SK-N-SH (cell line): ENCODE measurements around the gene ADAP1. TPM values are rescaled to one million over a fixed set of nuclear protein-coding genes. Genes with fewer than 3 reads are reported as not detected.

ENCODE experiments used
- CTCF ChIA-PET: fragments of 300-600, 350-600 bp; formaldehyde crosslinking; extraction: SDS; loops from one replicate; lab custom pipeline; 2021; lab: Yijun Ruan, JAX
- POLR2A ChIA-PET: fragments of 350-600 bp; sonication (Branson Sonifier 250); formaldehyde crosslinking; extraction: SDS; loops from one replicate; lab custom pipeline; 2020; ENCODE audit warnings: antibody characterized with exemption, inconsistent platforms; lab: Yijun Ruan, JAX
- DNase-seq: peaks from one replicate; pipeline ENCODE4 v3.0.0; 2012
- H2AFZ ChIP-seq: fragments of 200-600 bp; sonication (generic); 2 replicates; pipeline ENCODE4 v1.8.1; 2016; ENCODE audit warnings: antibody characterized with exemption, mild to moderate bottlenecking, low read depth
- H3F3A ChIP-seq: fragments of 200-600 bp; sonication (generic); replicated peaks from 2 replicates; pipeline ENCODE3; 2016; ENCODE audit warnings: antibody characterized with exemption, mild to moderate bottlenecking; ENCODE audit not compliant: insufficient read depth
- H3K27ac ChIP-seq, 2 experiments: fragments of 200-500 bp in 1 of 2; fragments of 200-600 bp in 1 of 2; sonication (Bioruptor generic) in 1 of 2; sonication (generic), shearing (Covaris generic) in 1 of 2; 2 replicates each; pipeline versions ENCODE4 v1.5.1 to v1.6.1; 2014 to 2016; ENCODE audit warnings: low read depth in 2 of 2, inconsistent platforms in 1 of 2, low read length in 1 of 2, mild to moderate bottlenecking in 1 of 2, mixed read lengths in 1 of 2
- H3K27me3 ChIP-seq: fragments of 200-600 bp; sonication (generic), shearing (Covaris generic); 2 replicates; pipeline ENCODE4 v1.6.1; 2016; ENCODE audit warnings: mixed run types; ENCODE audit not compliant: insufficient read depth
- H3K36me3 ChIP-seq, 2 experiments: fragments of 200-500 bp in 1 of 2; fragments of 200-600 bp in 1 of 2; sonication (Bioruptor generic) in 1 of 2; sonication (generic) in 1 of 2; replicated peaks in 1 of 2; 2 replicates each; pipeline versions ENCODE3 to v1.5.1; 2014 to 2016; ENCODE audit warnings: low read length in 1 of 2, mild to moderate bottlenecking in 1 of 2; ENCODE audit not compliant: insufficient read depth in 2 of 2, control insufficient read depth in 1 of 2
- H3K4me1 ChIP-seq, 2 experiments: fragments of 200-500 bp in 1 of 2; fragments of 200-600 bp in 1 of 2; sonication (Bioruptor generic) in 1 of 2; sonication (generic), shearing (Covaris generic) in 1 of 2; 2 replicates each; pipeline versions ENCODE4 v1.5.1 to v1.6.1; 2014 to 2016; ENCODE audit warnings: low read depth in 1 of 2, low read length in 1 of 2, mixed run types in 1 of 2; ENCODE audit not compliant: insufficient read depth in 2 of 2, control insufficient read depth in 1 of 2
- H3K4me2 ChIP-seq: fragments of 200-600 bp; sonication (generic), shearing (Covaris generic); 2 replicates; pipeline ENCODE4 v1.6.1; 2017; ENCODE audit warnings: mixed run types
- H3K4me3 ChIP-seq, 2 experiments: fragments of 200-500 bp in 1 of 2; fragments of 200-600 bp in 1 of 2; sonication (Bioruptor generic) in 1 of 2; sonication (generic), shearing (Covaris generic) in 1 of 2; 2 replicates each; pipeline versions ENCODE4 v1.5.1 to v1.8.1; 2014 to 2016; ENCODE audit warnings: low read depth in 2 of 2, inconsistent platforms in 1 of 2, low read length in 1 of 2, mild to moderate bottlenecking in 1 of 2, mixed read lengths in 1 of 2, moderate library complexity in 1 of 2
- H3K79me2 ChIP-seq: fragments of 200-600 bp; sonication (generic); 2 replicates; pipeline ENCODE4 v1.8.1; 2017; ENCODE audit warnings: mild to moderate bottlenecking; ENCODE audit not compliant: insufficient read depth
- H3K9ac ChIP-seq: fragments of 200-600 bp; sonication (generic); 2 replicates; pipeline ENCODE4 v1.6.1; 2017; ENCODE audit warnings: mixed run types
- H3K9me2 ChIP-seq: fragments of 200-600 bp; sonication (generic); 2 replicates; pipeline ENCODE4 v1.6.1; 2017; ENCODE audit warnings: mixed run types
- H3K9me3 ChIP-seq: fragments of 200-600 bp; sonication (generic); 2 replicates; pipeline ENCODE4 v1.6.1; 2017; ENCODE audit warnings: mixed run types, mild to moderate bottlenecking, moderate library complexity
- H4K20me1 ChIP-seq: fragments of 200-600 bp; sonication (generic); 2 replicates; pipeline ENCODE4 v1.6.1; 2017; ENCODE audit warnings: mild to moderate bottlenecking, mixed run types; ENCODE audit not compliant: insufficient read depth
- CHD2 ChIP-seq: fragments of 150-350 bp; IDR thresholded peaks from 2 replicates; pipeline ENCODE4 v1.6.1; 2018; ENCODE audit warnings: low read length; ENCODE audit not compliant: partially characterized antibody
- ELF1 ChIP-seq: IDR thresholded peaks from 2 replicates; pipeline ENCODE4 v1.4.0; 2012
- EP300 ChIP-seq, 2 experiments: IDR thresholded peaks; 2 replicates each; pipeline versions ENCODE4 v1.4.0 to v1.6.1; 2012; ENCODE audit warnings: borderline replicate concordance in 1 of 2, low read depth in 1 of 2, low read length in 1 of 2
- EZH2phosphoT487 ChIP-seq: fragments of 200-600 bp; sonication (generic); IDR thresholded peaks from 2 replicates; pipeline ENCODE4 v1.6.1; 2017; ENCODE audit warnings: low read depth, mixed run types, mild to moderate bottlenecking, antibody characterized with exemption, moderate library complexity, borderline replicate concordance
- FOSL2 ChIP-seq: IDR thresholded peaks from 2 replicates; pipeline ENCODE4 v1.4.0; 2012; ENCODE audit warnings: low read depth, mild to moderate bottlenecking, moderate library complexity, borderline replicate concordance
- FOXJ3 ChIP-seq: sonication (generic); formaldehyde crosslinking; IDR thresholded peaks from 2 replicates; pipeline ENCODE4 v1.5.1; 2020; ENCODE audit warnings: mild to moderate bottlenecking, missing genetic modification reagents
- GABPA ChIP-seq: IDR thresholded peaks from 2 replicates; pipeline ENCODE4 v1.4.0; 2012; ENCODE audit warnings: low read depth, mild to moderate bottlenecking
- JUND ChIP-seq: IDR thresholded peaks from 2 replicates; pipeline ENCODE4 v1.4.0; 2012
- MXI1 ChIP-seq: IDR thresholded peaks from 2 replicates; pipeline ENCODE4 v1.6.1; 2012; ENCODE audit warnings: mild to moderate bottlenecking, low read depth, low read length, improper control_type of control experiment
- RAD21 ChIP-seq: IDR thresholded peaks from 2 replicates; pipeline ENCODE4 v1.6.1; 2012; ENCODE audit warnings: mild to moderate bottlenecking, low read length
- RCOR1 ChIP-seq: fragments of 150-350 bp; IDR thresholded peaks from 2 replicates; pipeline ENCODE4 v1.6.1; 2017; ENCODE audit warnings: antibody characterized with exemption, low read length
- RFX5 ChIP-seq: IDR thresholded peaks from 2 replicates; pipeline ENCODE4 v1.6.1; 2012; ENCODE audit warnings: mild to moderate bottlenecking, improper control_type of control experiment, low read length
- SIN3A ChIP-seq: IDR thresholded peaks from 2 replicates; pipeline ENCODE4 v1.6.1; 2012; ENCODE audit warnings: low read depth, mild to moderate bottlenecking, low read length, moderate library complexity, borderline replicate concordance
- YY1 ChIP-seq: IDR thresholded peaks from 2 replicates; pipeline ENCODE4 v1.4.0; 2012; ENCODE audit warnings: low read depth, mild to moderate bottlenecking
- WGBS: methylation state at CpG from one replicate; pipeline ENCODE4 v1.1.6; 2017; ENCODE audit warnings: low lambda C conversion rate; 5-methylcytosine and 5-hydroxymethylcytosine counted together
- polyA plus RNA-seq, 3 experiments: library from polyadenylated mRNA; depleted of rRNA; stranded (reverse); fragments of >200 nt; gene quantifications; 2 replicates each; pipeline ENCODE4 v1.2.3, GENCODE V29; 2012
- TF ChIP-seq, protein P1 (sequence below): IDR thresholded peaks from 2 replicates; pipeline ENCODE4 v1.4.0; 2012; ENCODE audit warnings: low read depth
- TF ChIP-seq, protein P2 (sequence below): fragments of 200-600 bp; sonication (generic); IDR thresholded peaks from 2 replicates; pipeline ENCODE4 v1.6.1; 2017; ENCODE audit warnings: antibody characterized with exemption, mild to moderate bottlenecking, moderate library complexity
- TF ChIP-seq, protein P3 (sequence below): IDR thresholded peaks from 2 replicates; pipeline ENCODE4 v1.4.0; 2012; ENCODE audit warnings: low read depth, borderline replicate concordance

ADAP1 gene
- polyA plus RNA-seq, 1 of the 3 experiments (the other 2 are of a cell fraction): 3.2 TPM

DNA sequence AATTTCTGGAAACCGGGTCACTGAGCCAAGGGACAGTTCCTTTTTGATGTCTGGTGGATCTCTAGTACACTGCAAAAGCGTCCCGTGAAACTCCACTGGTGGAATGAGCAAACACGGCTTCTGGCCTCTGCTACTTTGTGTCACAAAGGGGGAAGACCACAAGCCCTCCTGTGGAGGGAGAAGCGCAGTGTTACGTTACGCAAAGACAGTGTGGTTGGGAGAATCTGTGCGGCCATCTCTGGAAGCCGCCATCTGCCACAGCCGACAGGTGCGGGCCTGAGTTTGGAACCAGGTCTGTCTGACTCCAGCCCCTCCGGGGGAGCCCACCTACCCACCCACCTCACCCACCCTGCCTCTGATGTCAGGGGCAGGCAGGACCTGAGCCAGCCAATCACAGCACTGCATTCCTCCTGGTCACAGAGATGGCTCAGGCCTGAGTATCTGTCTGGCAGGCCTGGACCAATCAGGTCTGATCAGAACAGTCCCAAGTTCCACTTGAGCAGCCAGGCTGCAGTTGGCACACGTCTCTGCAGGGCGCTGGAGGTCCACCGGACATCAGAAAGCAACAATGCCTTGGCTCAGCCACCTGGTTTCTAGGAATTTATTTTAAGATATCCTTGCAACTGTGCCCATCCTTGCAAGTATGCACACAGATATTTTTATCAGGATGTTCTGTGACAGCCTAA lies 25.5 kb upstream of the ADAP1 start:
- CTCF ChIA-PET: interaction anchor here (3.9 kb wide), 1 partner anchor 13 kb away, joined by 66 read pairs; no protein-coding TSS in a partner anchor
- WGBS: 70% methylated on average over 11 of the region's 15 CpGs
- H3K27me3 ChIP-seq: no peaks in the 10 kb centered on the region
- no peak overlapping the region for H3K4me3 ChIP-seq
- peak; percentile 89 for DNase-seq
- H3K4me1 ChIP-seq: peaks cover 0 to 7% of the 10 kb centered on the region in 2 experiments; a peak in 1 of 4 replicates
- no peak overlapping the region for H2AFZ ChIP-seq
- H3K9ac ChIP-seq: no peak overlapping the region
- POLR2A ChIA-PET: no interaction called here
- no peak overlapping the region for H3K27ac ChIP-seq
- no peaks in the 10 kb centered on the region for H3F3A ChIP-seq
- no peaks in the 10 kb centered on the region for H3K36me3 ChIP-seq
- peaks cover 3% of the 10 kb centered on the region; the same call in 1 of the 2 replicates for H3K79me2 ChIP-seq
- no peak overlapping the region for H3K4me2 ChIP-seq
- no peaks in the 10 kb centered on the region for H3K9me3 ChIP-seq
- TF ChIP-seq CHD2 (no peak), EP300 (IDR thresholded peaks at IDR 0.05; ENCODE audit: borderline replicate concordance in 1 of 2, low read depth in 1 of 2, low read length in 1 of 2) (no peak), RFX5 (peak; percentile 79; the same call in 1 of the 2 replicates), ELF1 (no peak)
- no peaks in the 10 kb centered on the region for H4K20me1 ChIP-seq
- no peaks in the 10 kb centered on the region for H3K9me2 ChIP-seq

DNA sequence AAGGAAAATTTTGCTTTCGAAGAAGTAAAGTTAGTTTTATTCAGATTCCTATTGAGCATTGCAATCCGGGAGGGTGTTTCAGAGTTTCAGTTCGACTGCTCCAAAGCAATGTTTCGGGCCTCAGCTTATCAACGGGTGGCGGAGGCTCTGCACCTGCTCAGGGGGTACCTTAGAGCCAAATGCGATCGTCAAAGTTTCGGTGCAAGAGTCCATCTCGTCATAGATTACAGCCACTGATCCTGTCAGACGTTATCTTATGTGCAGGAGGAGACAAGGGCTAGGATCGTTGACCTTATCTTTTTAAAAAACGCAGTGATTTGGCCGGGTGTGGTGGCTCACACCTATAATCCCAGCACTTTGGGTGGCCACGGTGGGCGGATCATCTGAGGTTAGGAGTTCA lies 24.7 kb upstream of the ADAP1 start:
- POLR2A ChIA-PET: no interaction called here
- H3F3A ChIP-seq: no peaks in the 10 kb centered on the region
- WGBS: 80% methylated on average over 16 of the region's 16 CpGs
- CTCF ChIA-PET: interaction anchor here (1.2 to 8.4 kb wide), 5 partner anchors 13 to 164 kb away, joined by 3 to 134 read pairs (median 13); no protein-coding TSS in a partner anchor
- no peak for DNase-seq
- H3K4me1 ChIP-seq: peaks cover 2 to 9% of the 10 kb centered on the region in 2 experiments; a peak in 1 of 4 replicates
- H3K27me3 ChIP-seq: no peaks in the 10 kb centered on the region
- no peak overlapping the region for H2AFZ ChIP-seq
- peaks cover 7% of the 10 kb centered on the region for H4K20me1 ChIP-seq
- no peak for TF ChIP-seq SIN3A
- no peak for TF ChIP-seq RAD21
- TF ChIP-seq FOSL2: no peak
- TF ChIP-seq EZH2phosphoT487: no peak
- no peak for TF ChIP-seq GABPA
- TF ChIP-seq, protein P1, sequence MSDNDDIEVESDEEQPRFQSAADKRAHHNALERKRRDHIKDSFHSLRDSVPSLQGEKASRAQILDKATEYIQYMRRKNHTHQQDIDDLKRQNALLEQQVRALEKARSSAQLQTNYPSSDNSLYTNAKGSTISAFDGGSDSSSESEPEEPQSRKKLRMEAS: no peak
- TF ChIP-seq, protein P2, sequence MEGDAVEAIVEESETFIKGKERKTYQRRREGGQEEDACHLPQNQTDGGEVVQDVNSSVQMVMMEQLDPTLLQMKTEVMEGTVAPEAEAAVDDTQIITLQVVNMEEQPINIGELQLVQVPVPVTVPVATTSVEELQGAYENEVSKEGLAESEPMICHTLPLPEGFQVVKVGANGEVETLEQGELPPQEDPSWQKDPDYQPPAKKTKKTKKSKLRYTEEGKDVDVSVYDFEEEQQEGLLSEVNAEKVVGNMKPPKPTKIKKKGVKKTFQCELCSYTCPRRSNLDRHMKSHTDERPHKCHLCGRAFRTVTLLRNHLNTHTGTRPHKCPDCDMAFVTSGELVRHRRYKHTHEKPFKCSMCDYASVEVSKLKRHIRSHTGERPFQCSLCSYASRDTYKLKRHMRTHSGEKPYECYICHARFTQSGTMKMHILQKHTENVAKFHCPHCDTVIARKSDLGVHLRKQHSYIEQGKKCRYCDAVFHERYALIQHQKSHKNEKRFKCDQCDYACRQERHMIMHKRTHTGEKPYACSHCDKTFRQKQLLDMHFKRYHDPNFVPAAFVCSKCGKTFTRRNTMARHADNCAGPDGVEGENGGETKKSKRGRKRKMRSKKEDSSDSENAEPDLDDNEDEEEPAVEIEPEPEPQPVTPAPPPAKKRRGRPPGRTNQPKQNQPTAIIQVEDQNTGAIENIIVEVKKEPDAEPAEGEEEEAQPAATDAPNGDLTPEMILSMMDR: no peak
- no peak for TF ChIP-seq FOXJ3 (CRISPR knock-in tag)
- TF ChIP-seq JUND: no peak
- TF ChIP-seq YY1: no peak
- no peak for TF ChIP-seq MXI1
- TF ChIP-seq, protein P3, sequence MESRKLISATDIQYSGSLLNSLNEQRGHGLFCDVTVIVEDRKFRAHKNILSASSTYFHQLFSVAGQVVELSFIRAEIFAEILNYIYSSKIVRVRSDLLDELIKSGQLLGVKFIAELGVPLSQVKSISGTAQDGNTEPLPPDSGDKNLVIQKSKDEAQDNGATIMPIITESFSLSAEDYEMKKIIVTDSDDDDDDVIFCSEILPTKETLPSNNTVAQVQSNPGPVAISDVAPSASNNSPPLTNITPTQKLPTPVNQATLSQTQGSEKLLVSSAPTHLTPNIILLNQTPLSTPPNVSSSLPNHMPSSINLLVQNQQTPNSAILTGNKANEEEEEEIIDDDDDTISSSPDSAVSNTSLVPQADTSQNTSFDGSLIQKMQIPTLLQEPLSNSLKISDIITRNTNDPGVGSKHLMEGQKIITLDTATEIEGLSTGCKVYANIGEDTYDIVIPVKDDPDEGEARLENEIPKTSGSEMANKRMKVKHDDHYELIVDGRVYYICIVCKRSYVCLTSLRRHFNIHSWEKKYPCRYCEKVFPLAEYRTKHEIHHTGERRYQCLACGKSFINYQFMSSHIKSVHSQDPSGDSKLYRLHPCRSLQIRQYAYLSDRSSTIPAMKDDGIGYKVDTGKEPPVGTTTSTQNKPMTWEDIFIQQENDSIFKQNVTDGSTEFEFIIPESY: no peak
- no peak for TF ChIP-seq RFX5
- TF ChIP-seq RCOR1: no peak
- TF ChIP-seq, all 33 proteins: peak for 0
- Histone ChIP-seq H3K9ac (no peak overlapping the region), H3K4me2 (no peak overlapping the region), H3K36me3 (no peaks in the 10 kb centered on the region), H3K9me2 (no peaks in the 10 kb centered on the region), H3K27ac (no peak overlapping the region), H3K4me3 (no peak overlapping the region), H3K79me2 (peaks cover 12% of the 10 kb centered on the region), H3K9me3 (no peaks in the 10 kb centered on the region)
